Spleen (tissue), 7 donors: ENCODE measurements around the gene OXNAD1.

Experiments used
- CTCF ChIP-seq, 11 experiments: fragments of 200-600 bp in 7 of 11; fragments of 450-650 bp in 4 of 11; sonication (generic) in 4 of 11; IDR thresholded peaks in 8 of 11; conservative IDR thresholded peaks in 3 of 11; 1 replicate in 7 of 11; 2 replicates in 4 of 11; pipeline versions ENCODE4 v1.4.0 to v1.8.0; 2016 to 2021; ENCODE audit warnings: antibody characterized with exemption in 11 of 11, inconsistent platforms in 4 of 11, mild to moderate bottlenecking in 1 of 11
- POLR2A ChIP-seq, 3 donors: fragments of 450-650 bp; IDR thresholded peaks; one replicate each; pipeline ENCODE4 v1.5.1; 2017; ENCODE audit warnings: antibody characterized with exemption in 3 of 3, mild to moderate bottlenecking in 1 of 3
- donor health status: DM: no; HTN: no; CAD: no; lungs with moderate emphysema.
- donor health status: DM: no; HTN: no; CAD: no.
- donor health status: DM: no; HTN: no; CAD: no.

- TF ChIP-seq CTCF (IDR thresholded peaks at IDR 0.05 in 8 of 11, conservative IDR thresholded peaks at IDR 0.05 in 3 of 11) = no peak
- TF ChIP-seq POLR2A (IDR thresholded peaks at IDR 0.05) = no peak
Measured at GRCh38 chr3:16227566-16227965, 37.4 kb upstream of the OXNAD1 start.
